Measurements from ENCODE around the gene PPP1R15A.
"Not testable (repeated sequence)": the region's sequence is repeated elsewhere in the genome, so short reads cannot be mapped to it uniquely, and the experiment has no call there.

The PPP1R15A gene

DNA sequence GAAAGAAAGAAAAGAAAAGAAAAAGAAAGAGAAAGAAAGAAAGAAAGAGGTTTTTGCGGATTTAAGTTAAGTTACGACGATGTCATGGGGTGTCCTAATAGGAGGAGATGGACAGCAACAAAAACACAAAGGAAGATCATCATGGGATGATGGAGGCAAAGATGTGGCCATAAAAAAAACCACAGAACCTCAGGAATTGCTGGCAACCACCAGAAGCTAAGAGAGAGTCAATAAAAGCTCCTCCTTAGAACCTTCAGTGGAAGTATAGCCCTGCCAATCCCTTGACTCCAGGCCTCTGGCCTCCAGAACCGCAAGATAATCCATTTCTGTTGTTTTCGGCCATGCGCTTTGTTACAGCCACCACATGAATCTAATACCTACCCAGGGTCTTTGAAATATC, 15.3 kb upstream of the PPP1R15A start:
- DNase-seq (ENCODE audit: low read depth), result no peak
- no peak overlapping the region for H3K4me3 ChIP-seq (ENCODE audit: low read depth, low read length)

DNA sequence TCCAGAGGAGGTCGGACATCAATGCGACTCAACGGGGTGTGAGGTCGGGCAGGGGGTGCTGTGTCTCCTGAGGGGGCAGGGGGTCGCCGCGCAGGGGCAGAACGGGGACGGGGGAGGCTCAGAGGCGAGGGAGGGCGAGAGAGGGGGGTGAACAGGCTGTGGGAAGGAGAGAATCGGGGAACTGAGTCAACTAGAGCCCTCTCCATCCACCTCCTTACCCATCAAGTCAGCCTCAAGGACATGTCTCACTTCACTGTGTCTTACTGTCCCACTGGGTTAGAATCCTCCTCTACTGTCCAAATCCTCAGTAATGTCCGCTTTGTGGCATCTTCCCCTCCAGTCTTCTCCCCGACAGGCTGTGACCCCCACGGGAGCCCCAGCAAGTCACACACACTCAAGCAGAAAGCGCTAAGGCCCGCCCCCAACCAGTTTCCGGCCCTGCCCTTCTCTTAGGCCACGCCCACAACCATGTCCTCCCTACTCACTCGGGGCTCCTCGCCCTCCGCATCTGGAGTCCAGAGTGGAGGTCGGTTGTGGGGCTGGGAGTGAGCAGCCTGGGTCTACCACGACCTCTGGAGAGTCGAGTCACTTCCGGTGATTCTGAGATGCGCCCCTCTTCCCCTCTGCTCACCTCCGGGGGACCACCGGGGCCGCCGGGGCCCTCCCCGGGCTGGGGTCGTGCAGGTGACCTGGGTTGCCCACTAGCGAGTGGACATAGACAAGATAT, 13.1 kb upstream of the PPP1R15A start:
- DNase-seq (ENCODE audit: low read depth), result no peak
- H3K4me3 ChIP-seq (ENCODE audit: low read depth, low read length), result no peak overlapping the region

DNA sequence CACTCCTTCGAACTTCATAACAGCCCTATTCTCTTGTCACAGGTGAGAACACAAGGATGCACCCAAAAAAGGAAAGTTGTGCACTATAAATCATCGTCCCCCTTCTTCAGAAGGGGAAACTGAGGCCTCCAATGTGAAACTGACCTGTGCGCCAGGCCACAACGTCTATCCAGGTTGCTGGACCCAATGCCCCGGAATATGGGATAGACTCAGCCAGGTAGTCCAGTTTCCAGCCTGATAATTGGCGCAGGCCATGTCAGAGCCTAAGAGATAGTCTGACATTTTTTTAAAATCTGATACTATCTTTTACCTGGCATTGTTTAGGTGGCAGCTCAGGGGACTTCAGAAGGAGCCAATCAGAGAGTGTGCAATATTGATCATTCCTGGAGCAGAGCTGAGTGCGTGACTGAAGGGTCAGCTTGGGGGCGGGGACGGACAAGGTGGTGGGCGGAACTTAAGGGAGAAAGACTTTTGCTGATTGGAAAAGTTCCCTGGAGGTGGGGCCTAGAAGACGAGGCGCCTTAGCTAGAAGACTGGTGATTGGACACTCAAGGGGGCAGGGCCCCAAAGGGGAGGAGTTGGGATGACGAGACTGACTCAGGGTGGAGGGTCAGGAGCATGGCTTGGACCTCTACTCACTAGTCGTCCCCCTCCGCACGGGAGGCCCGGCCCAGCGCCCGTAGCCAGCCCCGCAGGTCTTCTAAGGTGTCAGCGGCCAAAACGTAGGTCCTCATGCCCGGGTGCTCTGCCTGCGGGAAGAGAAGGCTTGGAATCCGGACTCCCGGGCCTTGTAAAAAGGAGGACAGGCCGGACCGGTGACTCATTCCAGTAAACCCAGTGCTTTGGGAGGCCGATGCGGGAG, 12.3 kb upstream of the PPP1R15A start:
- DNase-seq (ENCODE audit: low read depth), result no peak
- no peak overlapping the region for H3K4me3 ChIP-seq (ENCODE audit: low read depth, low read length)

DNA sequence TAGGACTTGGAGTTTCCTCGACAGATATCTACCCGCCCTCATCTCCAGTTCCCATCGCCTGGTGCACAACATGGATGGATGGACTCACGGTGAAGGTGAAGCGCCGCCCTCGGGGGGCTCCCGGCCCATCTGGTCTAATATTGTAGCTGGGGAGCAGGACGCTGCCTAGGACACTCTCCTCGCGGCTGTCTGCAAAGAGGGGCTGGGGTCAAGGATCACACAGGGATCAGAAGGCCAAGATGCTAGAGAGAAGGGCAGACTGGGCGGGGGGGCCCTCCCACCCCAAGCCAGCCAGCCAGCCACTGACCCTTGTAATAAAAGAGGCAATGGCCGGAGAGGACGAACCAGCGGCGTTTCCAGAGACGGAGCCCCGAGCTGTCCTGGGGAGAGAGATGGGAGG, 10.9 kb upstream of the PPP1R15A start:
- no peak for DNase-seq (ENCODE audit: low read depth)

DNA sequence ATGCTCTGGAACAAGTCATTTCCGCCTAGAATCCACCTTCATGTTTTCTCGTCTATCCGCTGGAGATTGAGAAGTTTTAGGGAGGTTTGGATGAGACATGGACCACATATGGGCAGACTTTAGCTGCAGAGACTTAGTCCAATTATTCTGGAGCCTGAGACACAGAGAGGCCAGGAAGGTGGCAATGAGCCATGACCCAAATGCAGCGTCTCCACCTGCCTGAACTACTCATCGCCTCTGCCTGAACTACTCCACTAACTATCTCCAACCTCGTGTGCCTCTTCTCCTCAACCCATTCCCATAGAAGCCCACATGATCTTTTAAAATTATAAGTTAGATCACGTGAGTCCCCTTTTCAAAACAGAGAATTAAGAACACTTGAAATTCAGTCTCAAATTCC, 9.4 kb upstream of the PPP1R15A start:
- H3K4me3 ChIP-seq (ENCODE audit: low read depth, low read length), result no peak overlapping the region
- DNase-seq (ENCODE audit: low read depth), result no peak

More for the DNA sequence above, 10.9 kb upstream of the PPP1R15A start:
- H3K4me3 ChIP-seq (ENCODE audit: low read depth, low read length), result no peak overlapping the region

DNA sequence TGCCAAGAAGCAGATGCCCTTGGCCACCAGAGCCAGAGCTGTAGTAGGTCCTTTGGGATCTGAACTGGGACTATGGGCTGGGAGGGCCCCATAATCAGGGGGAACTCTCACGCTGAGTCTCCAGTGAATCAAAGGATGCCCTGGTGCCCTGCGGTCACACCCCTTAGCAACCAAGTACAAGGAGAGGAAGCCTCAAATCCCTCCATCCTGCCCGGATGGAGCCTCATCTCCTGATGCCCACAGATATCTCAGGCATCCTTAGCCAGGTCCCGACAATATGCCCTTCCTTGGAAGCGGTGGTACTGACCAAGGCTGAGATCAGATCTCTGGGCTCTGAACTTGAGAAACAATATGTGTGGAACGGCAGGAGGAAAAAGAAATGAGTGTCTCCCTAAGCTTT, 5.5 kb upstream of the PPP1R15A start:
- DNase-seq (ENCODE audit: low read depth), result no peak
- H3K4me3 ChIP-seq (ENCODE audit: low read depth, low read length), result peak overlapping the region; percentile 60

DNA sequence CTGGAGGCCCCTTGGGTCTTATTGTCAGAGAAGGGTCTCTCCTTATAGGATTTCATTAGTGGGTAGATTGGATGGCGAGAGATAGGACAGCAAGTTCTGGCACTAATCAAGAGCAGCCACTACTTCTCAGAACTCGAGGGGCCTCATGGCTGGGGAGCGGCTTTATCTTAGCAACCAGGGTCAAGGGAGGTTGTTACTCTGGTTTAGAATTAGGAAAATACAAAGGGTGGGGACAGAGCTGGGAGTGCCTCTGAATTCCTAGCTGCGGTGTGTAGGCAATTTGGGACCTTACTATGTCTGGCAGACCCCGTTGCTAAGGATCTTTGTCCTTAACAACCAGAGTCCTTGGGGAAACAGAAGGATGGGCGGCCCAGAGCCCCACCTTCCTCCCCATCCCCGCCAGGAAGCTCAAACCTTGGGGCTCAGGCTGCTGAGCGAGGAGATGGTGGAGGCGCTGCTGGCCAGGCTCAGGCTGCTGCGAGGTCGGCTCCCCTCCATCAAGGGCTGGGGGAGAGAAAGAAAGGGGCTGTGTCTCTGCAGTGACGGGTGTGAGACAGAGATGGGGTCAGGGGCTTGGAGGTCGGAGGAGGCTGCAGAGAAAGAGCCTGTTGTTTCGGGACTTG, 5.0 kb upstream of the PPP1R15A start:
- peak overlapping the region; percentile 60 for H3K4me3 ChIP-seq (ENCODE audit: low read depth, low read length)
- DNase-seq (ENCODE audit: low read depth), result no peak

DNA sequence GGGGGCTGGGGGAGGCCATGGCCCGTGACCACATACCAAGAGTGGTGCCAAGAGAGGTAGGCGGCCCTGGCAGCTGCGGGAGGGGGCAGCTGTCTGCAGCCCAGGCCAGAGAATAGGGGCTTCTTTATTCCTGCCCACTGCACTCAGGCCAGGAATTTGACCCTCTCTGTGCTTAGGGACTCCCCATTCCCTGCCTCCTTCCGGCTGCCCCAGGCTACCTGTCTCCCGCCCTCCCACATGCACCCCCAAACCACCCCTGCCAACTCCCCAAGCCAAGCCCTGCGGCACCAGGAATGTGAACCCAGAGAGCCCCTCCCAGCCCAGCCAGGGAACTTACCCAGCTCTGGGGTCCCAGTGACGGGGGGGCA, 4.5 kb upstream of the PPP1R15A start:
- H3K4me3 ChIP-seq (ENCODE audit: low read depth, low read length), result peak overlapping the region; percentile 60

DNA sequence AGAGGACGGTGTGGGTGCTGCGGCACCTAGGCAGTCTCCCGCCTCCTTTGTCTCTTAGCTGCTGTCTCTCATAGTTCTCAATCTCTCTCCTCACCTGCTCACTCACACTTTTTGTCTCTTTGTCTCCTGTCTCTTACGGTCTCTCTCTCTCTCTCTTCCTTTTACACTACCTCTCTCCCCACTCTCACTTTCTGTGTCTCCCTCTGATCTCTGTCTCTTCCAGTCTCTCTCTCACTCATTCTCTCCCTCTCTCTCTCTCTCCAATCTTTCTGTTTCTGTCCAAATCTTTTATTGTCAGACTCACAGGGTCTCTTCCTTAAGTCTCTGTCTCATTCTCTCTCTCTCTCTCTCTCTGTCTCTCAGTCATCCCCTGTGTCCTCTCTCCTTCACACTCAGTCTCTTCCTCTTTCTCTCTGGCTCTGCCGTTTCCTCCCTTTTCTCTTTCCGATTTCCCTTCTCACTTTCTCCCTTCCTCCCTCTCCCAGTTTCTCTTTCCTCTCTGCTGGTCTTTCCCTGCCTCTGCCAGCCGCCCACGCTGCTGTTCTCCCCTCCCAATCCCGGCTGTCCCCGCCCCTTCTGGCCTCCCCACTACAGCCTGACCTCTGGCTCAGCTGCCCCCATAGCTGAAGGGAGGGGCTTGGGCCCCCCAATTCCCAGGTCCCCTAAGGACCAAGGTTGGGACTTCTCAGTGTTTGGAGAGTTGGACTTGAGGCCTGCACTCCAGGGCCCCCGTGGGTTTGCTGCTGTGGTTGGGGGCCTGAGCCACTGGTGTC, 3.9 kb upstream of the PPP1R15A start, which contains the start of gene PLEKHA4:
PLEKHA4 (minus strand) TSS at position 504 of the 773 bp plus-strand sequence. CDS start 997 bp downstream, outside the sequence.
- DNase-seq (ENCODE audit: low read depth), result no peak
- peak within 1 kb of the TSS; percentile 60 for H3K4me3 ChIP-seq (ENCODE audit: low read depth, low read length)

More for the DNA sequence above, 4.5 kb upstream of the PPP1R15A start:
- DNase-seq (ENCODE audit: low read depth), result no peak

DNA sequence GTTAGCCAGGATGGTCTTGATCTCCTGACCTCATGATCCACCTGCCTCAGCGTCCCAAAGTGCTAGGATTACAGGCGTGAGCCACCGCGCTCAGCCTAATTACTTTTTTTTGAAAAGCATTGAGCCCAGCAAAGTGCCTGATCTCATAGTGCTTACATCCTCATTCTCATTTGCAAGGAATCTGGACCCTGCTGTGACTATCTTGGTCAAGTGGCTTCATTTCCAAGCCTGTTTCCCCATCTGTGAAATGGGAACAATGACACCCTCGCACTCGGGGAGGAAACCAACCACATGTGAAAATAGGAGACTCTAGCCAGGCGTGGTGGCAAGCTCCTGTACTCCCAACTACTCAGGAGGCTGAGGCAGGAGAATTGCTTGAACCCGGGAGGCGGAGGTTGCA, 2.2 kb upstream of the PPP1R15A start:
- no peak for DNase-seq (ENCODE audit: low read depth)
- no peak overlapping the region for H3K4me3 ChIP-seq (ENCODE audit: low read depth, low read length)

DNA sequence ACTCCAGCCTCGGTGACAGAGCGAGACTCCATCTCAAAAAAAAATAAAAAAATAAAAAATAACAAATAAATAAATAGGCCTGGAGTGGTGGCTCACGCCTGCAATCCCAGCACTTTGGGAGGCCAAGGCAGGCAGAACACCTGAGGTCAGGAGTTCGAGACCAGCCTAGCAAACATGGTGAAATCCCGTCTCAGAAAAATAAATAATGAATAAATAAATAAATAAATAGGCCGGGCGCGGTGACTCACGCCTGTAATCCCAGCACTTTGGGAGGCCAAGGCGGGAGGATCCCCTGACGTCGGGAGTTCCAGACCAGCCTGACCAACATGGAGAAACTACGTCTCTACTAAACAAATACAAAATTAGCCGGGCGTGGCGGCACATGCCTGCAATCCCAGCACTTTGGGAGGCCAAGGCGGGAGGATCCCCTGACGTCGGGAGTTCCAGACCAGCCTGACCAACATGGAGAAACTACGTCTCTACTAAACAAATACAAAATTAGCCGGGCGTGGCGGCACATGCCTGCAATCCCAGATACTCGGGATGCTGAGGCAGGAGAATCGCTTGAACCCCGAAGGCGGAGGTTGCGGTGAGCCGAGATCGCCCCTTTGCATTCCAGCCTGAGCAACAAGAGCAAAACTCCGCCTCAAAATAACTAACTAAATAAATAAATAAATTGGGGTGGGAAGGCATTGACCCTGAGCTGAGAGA, 595 bp upstream of the PPP1R15A start:
- not testable (repeated sequence) for H3K4me3 ChIP-seq (ENCODE audit: low read depth, low read length); DNase-seq (ENCODE audit: low read depth)

DNA sequence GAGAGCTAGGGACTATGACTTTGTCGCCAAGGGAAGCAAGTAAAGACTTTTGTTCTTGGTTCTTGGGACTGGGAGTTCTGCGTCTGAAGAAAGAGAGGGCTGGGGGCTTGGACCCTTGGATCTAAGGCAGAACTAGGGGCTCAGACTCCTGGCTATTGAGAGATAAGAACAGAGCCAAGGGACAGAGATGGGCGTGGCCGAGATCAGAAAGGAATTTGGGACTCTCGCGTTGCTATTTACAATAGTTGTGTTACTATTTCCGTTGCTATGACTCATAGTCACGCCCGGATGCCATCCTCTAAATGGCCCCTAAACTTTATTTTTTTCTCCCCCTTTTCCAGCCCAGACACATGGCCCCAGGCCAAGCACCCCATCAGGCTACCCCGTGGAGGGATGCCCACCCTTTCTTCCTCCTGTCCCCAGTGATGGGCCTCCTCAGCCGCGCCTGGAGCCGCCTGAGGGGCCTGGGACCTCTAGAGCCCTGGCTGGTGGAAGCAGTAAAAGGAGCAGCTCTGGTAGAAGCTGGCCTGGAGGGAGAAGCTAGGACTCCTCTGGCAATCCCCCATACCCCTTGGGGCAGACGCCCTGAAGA, 759 bp downstream of the PPP1R15A start:
- peak overlapping the region; percentile 100 for H3K4me3 ChIP-seq (ENCODE audit: low read depth, low read length)
- DNase-seq (ENCODE audit: low read depth), result peak; percentile 67

DNA sequence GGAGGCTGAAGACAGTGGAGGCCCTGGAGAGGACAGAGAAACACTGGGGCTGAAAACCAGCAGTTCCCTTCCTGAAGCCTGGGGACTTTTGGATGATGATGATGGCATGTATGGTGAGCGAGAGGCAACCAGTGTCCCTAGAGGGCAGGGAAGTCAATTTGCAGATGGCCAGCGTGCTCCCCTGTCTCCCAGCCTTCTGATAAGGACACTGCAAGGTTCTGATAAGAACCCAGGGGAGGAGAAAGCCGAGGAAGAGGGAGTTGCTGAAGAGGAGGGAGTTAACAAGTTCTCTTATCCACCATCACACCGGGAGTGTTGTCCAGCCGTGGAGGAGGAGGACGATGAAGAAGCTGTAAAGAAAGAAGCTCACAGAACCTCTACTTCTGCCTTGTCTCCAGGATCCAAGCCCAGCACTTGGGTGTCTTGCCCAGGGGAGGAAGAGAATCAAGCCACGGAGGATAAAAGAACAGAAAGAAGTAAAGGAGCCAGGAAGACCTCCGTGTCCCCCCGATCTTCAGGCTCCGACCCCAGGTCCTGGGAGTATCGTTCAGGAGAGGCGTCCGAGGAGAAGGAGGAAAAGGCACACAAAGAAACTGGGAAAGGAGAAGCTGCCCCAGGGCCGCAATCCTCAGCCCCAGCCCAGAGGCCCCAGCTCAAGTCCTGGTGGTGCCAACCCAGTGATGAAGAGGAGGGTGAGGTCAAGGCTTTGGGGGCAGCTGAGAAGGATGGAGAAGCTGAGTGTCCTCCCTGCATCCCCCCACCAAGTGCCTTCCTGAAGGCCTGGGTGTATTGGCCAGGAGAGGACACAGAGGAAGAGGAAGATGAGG, 1.5 kb downstream of the PPP1R15A start:
- peak overlapping the region; percentile 100 for H3K4me3 ChIP-seq (ENCODE audit: low read depth, low read length)
- DNase-seq (ENCODE audit: low read depth), result no peak

DNA sequence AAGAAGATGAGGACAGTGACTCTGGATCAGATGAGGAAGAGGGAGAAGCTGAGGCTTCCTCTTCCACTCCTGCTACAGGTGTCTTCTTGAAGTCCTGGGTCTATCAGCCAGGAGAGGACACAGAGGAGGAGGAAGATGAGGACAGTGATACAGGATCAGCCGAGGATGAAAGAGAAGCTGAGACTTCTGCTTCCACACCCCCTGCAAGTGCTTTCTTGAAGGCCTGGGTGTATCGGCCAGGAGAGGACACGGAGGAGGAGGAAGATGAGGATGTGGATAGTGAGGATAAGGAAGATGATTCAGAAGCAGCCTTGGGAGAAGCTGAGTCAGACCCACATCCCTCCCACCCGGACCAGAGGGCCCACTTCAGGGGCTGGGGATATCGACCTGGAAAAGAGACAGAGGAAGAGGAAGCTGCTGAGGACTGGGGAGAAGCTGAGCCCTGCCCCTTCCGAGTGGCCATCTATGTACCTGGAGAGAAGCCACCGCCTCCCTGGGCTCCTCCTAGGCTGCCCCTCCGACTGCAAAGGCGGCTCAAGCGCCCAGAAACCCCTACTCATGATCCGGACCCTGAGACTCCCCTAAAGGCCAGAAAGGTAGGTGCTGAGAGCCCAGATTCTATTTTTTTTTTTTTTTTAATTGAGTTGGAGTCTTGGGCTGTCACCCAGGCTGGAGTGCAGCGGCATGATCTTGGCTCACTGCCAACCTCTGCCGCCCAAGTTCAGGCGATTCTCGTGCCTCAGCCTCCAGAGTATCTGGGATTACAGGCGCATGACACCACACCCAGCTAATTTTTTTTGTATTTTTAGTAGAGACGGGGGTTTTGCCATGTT, 2.3 kb downstream of the PPP1R15A start:
- DNase-seq (ENCODE audit: low read depth), result peak; percentile 28
- peak overlapping the region; percentile 100 for H3K4me3 ChIP-seq (ENCODE audit: low read depth, low read length)

DNA sequence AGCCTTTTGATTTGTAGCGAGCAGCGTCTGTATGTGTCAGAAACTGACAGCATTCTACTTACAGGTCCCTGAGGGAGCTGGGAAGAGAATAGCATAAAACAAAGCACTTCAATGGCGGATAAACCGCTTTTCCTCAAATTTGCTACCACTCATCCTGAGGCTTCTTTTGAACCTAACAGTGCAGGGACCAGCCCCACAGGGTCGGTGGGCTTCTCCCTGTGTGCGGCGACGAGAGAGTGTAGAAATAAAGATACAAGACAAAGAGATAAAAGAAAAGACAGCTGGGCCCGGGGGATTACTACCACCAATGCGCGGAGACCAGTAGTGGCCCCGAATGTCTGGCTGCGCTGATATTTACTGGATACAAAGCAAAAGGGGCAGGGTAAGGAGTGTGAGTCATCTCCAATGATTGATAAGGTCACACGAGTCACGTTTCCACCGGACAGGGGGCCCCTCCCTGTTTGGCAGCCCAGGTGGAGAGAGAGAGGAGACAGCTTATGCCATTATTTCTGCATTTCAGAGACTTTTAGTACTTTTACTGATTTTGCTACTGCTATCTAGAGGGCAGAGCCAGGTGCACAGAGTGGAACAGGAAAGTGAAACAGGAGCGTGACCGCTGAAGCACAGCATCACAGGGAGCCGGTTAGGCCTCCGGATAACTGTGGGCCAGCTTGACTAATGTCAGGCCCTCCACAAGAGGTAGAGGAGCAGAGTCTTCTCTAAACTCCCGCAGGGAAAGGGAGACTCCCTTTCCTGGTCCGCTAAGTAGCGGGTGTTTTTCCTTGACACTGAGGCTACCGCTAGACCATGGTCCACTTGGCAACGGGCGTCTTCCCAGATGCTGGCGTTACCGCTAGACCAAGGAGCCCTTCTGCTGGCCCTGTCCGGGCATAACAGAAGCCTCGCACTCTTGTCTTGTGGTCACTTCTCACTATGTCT, 4.1 kb downstream of the PPP1R15A start:
- not testable (repeated sequence) for H3K4me3 ChIP-seq (ENCODE audit: low read depth, low read length); DNase-seq (ENCODE audit: low read depth)

DNA sequence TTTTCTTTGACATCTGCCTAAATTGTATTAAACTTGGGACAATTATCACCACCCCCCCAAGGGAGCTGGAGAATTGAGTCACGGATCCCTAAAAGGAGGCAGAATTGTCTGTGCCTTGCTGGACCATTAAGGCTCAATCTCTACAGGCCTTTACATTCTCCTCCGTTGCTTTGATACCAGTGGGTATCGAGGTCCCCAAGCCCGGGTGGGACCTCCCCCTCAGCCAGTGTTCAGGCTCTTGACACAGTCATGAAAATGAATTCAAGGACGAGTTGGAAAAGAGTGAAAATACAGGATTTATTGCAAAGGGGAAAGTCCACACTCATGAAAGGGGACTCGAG, 5.6 kb downstream of the PPP1R15A start:
- DNase-seq (ENCODE audit: low read depth), result no peak
- H3K4me3 ChIP-seq (ENCODE audit: low read depth, low read length), result no peak overlapping the region
